Fibroblast of skin of scalp (primary cell): Measurements from ENCODE around the gene SCNM1.
"Not testable (repeated sequence)": the region's sequence is repeated elsewhere in the genome, so short reads cannot be mapped to it uniquely, and the experiment has no call there.

Experiments
- DNase-seq: peaks from one replicate; pipeline ENCODE4 v3.0.0-alpha.2; 2013

SCNM1 gene

DNA sequence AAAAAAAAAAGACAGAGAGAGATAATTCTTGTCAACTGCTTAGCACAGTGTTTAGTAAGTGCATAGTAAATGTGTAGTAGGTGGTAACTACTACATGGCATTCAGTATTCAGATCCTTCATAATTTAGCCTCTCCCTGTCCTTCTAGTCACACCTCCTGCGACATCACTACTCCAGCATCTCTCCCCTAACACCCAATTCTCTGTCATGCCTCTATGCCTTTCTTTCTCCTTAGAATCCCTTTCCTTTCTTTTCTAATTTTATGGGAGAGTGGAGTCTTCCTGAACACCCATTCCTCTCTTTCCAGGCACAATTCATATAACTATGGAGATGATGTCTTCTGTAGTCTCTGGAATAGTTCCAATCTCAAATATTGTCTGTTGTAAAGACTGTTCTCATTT lies 27.9 kb downstream of the SCNM1 start:
- no peak for DNase-seq

DNA sequence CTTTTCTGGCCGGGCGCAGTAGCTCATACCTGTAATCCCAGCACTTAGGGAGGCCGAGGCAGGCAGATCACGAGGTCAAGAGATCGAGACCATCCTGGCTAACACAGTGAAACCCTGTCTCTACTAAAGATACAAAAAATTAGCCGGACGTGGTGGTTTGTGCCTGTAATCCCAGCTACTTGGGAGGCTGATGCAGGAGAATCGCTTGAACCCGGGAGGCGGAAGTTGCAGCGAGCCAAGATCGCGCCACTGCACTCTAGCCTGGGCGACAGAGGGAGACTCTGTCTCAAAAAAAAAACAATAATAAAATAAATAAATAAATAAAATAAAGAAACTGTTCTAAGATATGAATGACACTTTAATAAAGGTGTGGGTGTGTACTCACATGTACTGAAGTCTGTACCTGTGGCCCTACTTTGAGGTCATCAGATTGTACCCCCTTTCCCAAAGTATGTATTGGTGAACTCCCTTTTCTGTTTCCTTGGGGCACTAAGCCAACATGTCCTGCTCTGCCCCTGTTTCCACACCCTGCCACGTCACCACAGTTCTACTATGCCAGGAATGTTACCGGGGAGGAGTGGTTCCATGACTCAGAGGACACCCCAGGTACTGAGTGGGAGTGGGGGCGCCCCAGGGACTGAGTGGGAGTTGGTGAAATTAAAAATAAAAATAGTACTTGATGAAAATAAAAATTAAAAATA lies 29.1 kb downstream of the SCNM1 start:
- DNase-seq = peak; percentile 90

DNA sequence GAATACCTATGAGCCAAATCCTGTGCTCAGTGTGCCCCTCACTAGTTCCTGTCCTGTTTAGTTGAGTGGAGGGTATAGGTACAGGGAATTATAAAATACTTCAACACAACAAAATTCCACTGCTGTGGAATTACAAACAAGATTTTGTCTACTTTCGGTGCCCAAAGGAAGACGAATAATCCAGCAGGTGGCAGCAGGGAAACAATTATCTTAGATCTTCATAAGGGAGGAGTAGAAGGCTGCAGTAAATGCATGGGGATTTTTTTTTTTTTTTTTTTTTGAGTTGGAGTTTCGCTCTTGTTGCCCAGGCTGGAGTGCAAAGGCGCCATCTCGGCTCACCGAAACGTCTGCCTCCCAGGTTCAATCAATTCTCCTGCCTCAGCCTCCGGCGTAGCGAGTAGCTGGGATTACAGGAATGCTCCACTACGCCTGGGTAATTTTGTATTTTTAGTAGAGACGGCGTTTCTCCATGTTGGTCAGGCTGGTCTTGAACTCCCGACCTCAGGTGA lies 30.4 kb downstream of the SCNM1 start:
- DNase-seq = peak; percentile 90

DNA sequence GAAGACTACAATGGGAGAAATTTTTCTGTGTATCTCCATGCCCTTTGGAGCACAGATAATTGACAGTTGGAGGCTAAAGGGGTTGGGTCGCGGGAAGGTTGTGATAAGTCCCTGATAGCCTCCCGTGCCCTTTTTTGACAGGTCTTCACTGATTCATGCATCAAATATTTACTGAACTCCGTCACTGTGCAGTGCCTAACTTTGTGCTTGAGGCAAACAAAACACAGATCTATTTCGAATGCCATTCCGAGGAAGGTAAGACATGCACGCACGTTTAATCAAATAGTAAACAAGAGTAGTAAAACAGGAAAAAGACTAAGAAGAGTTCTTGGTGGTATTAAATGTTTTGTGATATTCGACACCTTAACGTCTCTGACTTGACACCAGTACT lies 31.9 kb downstream of the SCNM1 start:
- DNase-seq = no peak

DNA sequence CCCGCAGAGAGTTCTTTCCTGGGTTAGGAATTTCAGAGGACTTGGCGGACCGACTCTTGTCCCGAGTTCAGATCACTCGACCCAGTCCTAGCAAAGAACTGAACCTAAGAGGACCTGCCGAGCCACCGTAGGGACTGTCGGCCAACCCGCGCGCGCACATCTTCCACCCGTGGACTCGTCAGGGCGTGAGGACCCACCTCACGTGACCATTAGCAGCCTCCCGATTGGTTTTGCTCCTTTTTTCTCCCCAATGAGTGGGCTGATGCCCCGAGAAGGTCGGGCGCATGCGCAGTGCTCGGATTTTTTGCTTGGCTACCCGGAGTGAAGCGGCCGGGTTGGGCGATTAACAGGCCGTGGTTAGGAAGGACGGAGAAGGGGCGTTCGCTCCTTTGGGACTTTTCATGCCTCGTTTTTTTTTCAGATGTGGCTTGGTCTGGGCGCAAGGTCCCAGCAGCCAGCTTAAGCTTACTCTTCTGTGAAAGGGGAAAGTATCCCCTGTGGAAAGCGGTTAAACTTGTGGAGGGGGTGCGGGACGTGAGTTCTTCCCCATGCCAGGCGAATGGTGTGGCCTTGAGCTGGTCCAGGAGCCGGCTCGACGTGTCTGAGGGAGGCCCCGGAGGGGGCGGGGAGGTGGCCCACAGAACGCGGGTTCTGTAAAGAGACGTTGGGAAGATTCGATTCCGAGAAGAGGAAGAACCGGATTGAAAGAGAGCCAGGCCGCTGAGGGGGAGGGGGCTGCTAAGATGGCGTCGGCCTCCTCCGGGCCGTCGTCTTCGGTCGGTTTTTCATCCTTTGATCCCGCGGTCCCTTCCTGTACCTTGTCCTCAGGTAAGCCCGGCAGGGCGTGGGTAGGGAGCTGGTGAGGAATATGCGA lies 32.5 kb downstream of the SCNM1 start, which contains the start of gene PIP5K1A:
PIP5K1A (plus strand) TSS at position 299 of the 874 bp plus-strand sequence; CDS start at position 744, 445 bp downstream.
- peak; percentile 99 for DNase-seq

DNA sequence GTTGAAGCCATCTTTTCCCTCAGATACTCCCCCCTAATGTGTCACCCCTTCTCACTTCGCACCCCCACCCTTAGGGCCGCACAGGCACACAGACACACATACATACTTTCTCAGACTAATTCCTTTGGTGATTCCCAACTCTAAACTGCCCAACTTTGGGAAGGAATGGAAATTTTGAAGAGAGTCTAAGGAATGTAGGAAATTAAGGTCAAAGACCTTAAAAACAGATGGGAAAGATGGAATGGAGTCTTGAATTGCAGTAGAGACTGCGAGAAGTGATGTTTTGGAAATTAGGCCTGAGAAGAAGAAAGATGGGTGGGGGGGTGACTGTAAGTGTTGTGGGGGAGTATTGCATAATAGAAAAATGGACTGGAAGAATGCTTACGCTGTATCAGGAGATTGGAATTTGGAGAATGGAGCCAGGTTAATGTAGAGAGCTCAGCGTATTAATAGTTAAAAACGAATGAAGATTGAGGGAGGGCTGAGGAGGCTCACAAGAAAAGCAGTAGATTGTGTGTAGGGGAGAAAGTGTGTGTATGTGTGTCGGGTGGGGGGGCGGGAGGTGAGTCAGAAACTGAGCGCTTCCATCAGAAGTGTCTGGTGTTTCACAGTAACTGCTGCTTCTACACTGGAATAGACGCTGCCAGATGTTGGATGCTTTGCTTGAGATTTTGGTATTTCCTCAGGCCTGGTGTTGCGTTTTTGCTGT lies 34.1 kb downstream of the SCNM1 start:
- DNase-seq = peak; percentile 90

DNA sequence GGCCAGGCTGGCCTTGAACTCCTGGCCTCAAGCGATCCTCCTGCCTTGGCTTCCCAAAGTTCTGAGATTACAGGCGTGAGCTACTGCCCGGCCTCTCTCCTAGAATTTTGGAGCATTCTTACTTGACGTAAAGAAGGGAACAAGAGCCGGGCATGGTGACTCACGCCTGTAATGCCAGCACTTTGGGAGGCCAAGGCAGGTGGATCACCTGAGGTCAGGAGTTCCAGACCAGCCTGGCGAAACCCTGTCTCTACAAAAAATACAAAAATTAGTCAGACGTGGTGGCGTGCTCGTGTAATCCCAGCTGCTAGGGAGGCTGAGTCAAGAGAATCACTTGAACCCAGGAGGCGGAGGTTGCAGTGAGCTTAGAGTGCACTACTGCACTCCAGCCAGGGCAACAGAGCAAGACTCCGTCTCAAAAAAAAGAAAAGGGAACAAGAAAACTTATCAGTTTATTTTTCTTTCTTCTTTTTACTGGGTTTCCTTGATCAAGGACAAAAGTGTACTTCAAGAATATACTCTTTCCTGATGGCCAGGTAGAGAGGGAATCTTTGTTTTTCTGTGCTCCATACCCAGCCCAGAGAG lies 39.5 kb downstream of the SCNM1 start:
- not testable (repeated sequence) for DNase-seq

DNA sequence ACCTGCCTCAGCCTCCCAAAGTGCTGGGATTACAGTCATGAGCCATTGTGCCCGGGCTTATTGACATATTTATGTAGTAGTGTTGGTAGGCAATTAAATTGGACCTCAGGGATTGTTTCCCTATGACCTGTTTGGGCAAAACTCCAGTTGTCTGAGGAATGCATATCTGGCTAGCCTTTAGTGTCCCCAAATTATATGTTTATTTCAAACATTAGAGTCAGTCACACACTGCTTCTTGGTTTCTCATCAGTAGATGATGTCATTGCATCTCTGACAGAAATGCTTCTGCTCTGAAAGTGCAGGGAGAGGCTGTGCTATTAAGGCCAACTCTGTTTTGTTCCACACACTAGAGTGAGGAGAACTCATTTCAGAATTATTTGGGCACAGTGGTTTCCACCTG lies 44.9 kb downstream of the SCNM1 start:
- peak; percentile 12 for DNase-seq

DNA sequence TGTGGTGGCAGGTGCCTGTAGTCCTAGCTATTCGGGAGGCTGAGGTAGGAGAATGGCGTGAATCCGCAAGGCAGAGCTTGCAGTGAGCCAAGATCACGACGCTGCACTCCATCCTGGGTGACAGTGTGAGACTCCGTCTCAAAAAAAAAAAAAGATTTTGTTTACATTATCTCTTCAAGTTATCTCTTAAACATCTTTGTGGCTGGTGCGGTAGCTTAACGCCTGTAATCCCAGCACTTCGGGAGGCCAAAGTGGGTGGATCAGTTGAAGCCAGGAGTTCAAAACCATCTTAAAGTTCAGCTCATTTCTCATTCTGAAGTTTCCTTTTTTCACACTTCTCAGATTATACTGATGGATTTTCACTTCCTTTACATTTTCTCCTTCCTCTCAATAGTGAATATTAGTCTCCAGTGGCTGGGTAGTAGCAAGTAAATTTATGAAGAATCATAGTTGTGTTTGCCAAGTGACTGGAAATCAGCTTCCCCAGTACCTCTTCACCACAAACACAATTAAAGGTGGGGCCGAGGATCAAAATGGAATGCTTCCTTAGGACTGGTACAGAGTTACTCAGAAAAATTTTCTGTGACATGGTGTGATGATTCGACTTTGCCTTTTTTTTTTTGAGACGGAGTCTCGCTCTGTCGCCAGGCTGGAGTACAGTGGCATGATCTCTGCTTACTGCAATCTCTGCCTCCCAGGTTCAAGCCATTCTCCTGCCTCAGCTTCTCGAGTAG lies 46.2 kb downstream of the SCNM1 start:
- DNase-seq = no peak

DNA sequence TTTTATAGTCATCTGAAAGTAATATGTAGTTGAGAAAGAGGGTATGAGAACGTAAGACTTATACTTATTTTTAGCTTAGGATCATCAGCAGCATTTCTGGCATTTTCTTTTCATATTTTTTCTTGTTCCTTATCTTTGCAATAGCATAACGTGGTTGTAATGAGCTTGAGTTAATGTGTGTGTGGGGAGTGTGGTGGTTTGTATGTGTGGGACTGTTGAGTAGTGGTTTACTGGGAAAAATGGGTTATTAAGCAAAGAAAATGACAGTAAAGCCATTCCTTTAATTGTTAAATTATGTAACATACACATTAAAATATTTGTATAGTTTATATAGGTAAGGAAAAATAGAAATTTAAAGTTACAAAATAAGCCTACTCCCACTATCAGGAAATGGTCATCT lies 47.6 kb downstream of the SCNM1 start:
- DNase-seq = no peak
